ENCODE measurements around the gene CLIC6. TPM values are rescaled to one million over a fixed set of nuclear protein-coding genes. Genes with fewer than 3 reads are reported as not detected.

The CLIC6 gene
- polyA plus RNA-seq, 3 donors: not detected

GRCh38 chr21:34644825-34645224, 24.0 kb upstream of the CLIC6 start:
- Histone ChIP-seq H2AFZ (ENCODE audit: insufficient read depth, low read depth, low read length, poor library complexity, severe bottlenecking) (no peak overlapping the region), H3K4me3 (replicated peaks in 1 of 3; ENCODE audit: low read depth in 2 of 3, low read length in 3 of 3) (no peak overlapping the region), H3K9me3 (replicated peaks in 1 of 2; ENCODE audit: control insufficient read depth in 1 of 2, insufficient read depth in 1 of 2, low read length in 2 of 2) (no peaks in the 10 kb centered on the region), H4K20me1 (ENCODE audit: insufficient read depth, low read length) (no peaks in the 10 kb centered on the region), H3K4me1 (ENCODE audit: control insufficient read depth in 1 of 2, insufficient read depth in 2 of 2, low read length in 2 of 2) (peaks cover 8 to 12% of the 10 kb centered on the region in 2 donors), H3K27ac (ENCODE audit: low read depth in 1 of 2, low read length in 2 of 2) (no peak overlapping the region), H3K9ac (ENCODE audit: insufficient read depth, low read length, poor library complexity, severe bottlenecking) (no peak overlapping the region), H3K36me3 (replicated peaks in 1 of 2; ENCODE audit: control insufficient read depth in 1 of 2, insufficient read depth in 2 of 2, low read length in 2 of 2) (no peaks in the 10 kb centered on the region), H3K4me2 (replicated peaks; ENCODE audit: extremely low read depth, low read length, poor library complexity, severe bottlenecking) (no peak overlapping the region), H3K27me3 (ENCODE audit: control insufficient read depth in 2 of 2, insufficient read depth in 2 of 2, low read length in 2 of 2) (no peaks in the 10 kb centered on the region), H3K79me2 (ENCODE audit: insufficient read depth, low read length) (no peaks in the 10 kb centered on the region)
- H3K36me3 Mint-ChIP-seq: no peaks in the 10 kb centered on the region
- no peak for DNase-seq
- intact Hi-C loops (cut with micrococcal nuclease): no loop called here
- peaks cover 10% of the 10 kb centered on the region for H3K4me1 Mint-ChIP-seq
- peaks cover 0 to 4% (median 0%) of the 10 kb centered on the region in 7 donors for H3K9me3 Mint-ChIP-seq
- H3K27me3 Mint-ChIP-seq (ENCODE audit: low read depth in 3 of 3): peaks cover 3 to 7% (median 5%) of the 10 kb centered on the region in 3 donors
- H3K4me3 Mint-ChIP-seq: no peak overlapping the region
- H3K27ac Mint-ChIP-seq: no peak overlapping the region
- TF ChIP-seq CTCF (IDR thresholded peaks at IDR 0.05): no peak
- WGBS (ENCODE audit: insufficient coverage): 97% methylated on average over 3 of the region's 4 CpGs

- no peaks in the 10 kb centered on the region for H3K27me3 ChIP-seq (ENCODE audit: control insufficient read depth in 2 of 2, insufficient read depth in 2 of 2, low read length in 2 of 2)
- Mint-ChIP-seq H3K36me3 (no peaks in the 10 kb centered on the region), H3K4me3 (no peak overlapping the region), H3K9me3 (peaks cover 0 to 9% (median 2%) of the 10 kb centered on the region in 7 donors), H3K4me1 (no peaks in the 10 kb centered on the region), H3K27me3 (ENCODE audit: low read depth in 3 of 3) (peaks cover 2 to 10% (median 7%) of the 10 kb centered on the region in 3 donors), H3K27ac (no peak overlapping the region)
- no peak overlapping the region for H2AFZ ChIP-seq (ENCODE audit: insufficient read depth, low read depth, low read length, poor library complexity, severe bottlenecking)
- no peaks in the 10 kb centered on the region for H3K79me2 ChIP-seq (ENCODE audit: insufficient read depth, low read length)
- no peaks in the 10 kb centered on the region for H3K4me1 ChIP-seq (ENCODE audit: control insufficient read depth in 1 of 2, insufficient read depth in 2 of 2, low read length in 2 of 2)
- TF ChIP-seq CTCF (IDR thresholded peaks at IDR 0.05): no peak
- H3K9me3 ChIP-seq (replicated peaks in 1 of 2; ENCODE audit: control insufficient read depth in 1 of 2, insufficient read depth in 1 of 2, low read length in 2 of 2): peaks cover 0 to 5% of the 10 kb centered on the region in 2 donors
- no peaks in the 10 kb centered on the region for H4K20me1 ChIP-seq (ENCODE audit: insufficient read depth, low read length)
- DNase-seq: no peak
- intact Hi-C loops (cut with micrococcal nuclease): no loop called here
- H3K27ac ChIP-seq (ENCODE audit: low read depth in 1 of 2, low read length in 2 of 2): no peak overlapping the region
- H3K36me3 ChIP-seq (replicated peaks in 1 of 2; ENCODE audit: control insufficient read depth in 1 of 2, insufficient read depth in 2 of 2, low read length in 2 of 2): no peaks in the 10 kb centered on the region
- H3K9ac ChIP-seq (ENCODE audit: insufficient read depth, low read length, poor library complexity, severe bottlenecking): no peak overlapping the region
- H3K4me2 ChIP-seq (replicated peaks; ENCODE audit: extremely low read depth, low read length, poor library complexity, severe bottlenecking): no peak overlapping the region
- no peak overlapping the region for H3K4me3 ChIP-seq (replicated peaks in 1 of 3; ENCODE audit: low read depth in 2 of 3, low read length in 3 of 3)
- WGBS (ENCODE audit: insufficient coverage): 93% methylated on average over 2 of the region's 6 CpGs
Observed at GRCh38 chr21:34647555-34647954, 21.2 kb upstream of the CLIC6 start.
